Nephron progenitor cell (in vitro differentiated cells): Measurements from ENCODE around the gene SOX11.
"Not testable (repeated sequence)": the region's sequence is repeated elsewhere in the genome, so short reads cannot be mapped to it uniquely, and the experiment has no call there.

Experiments used
- DNase-seq: peaks from one replicate; pipeline ENCODE4 v3.0.0; 2021
- H3K27ac Mint-ChIP-seq: 2 replicates; pipeline ENCODE4 v1.8.0; 2021; ENCODE audit warnings: mild to moderate bottlenecking, moderate library complexity, mixed read lengths
- H3K27me3 Mint-ChIP-seq: 2 replicates; pipeline ENCODE4 v1.8.0; 2021; ENCODE audit warnings: mild to moderate bottlenecking, low read depth, mixed read lengths; ENCODE audit not compliant: poor library complexity
- H3K36me3 Mint-ChIP-seq: 2 replicates; pipeline ENCODE4 v1.8.0; 2021; ENCODE audit warnings: low read depth, mixed read lengths
- H3K4me1 Mint-ChIP-seq: 2 replicates; pipeline ENCODE4 v1.8.0; 2021; ENCODE audit warnings: mixed read lengths
- H3K4me3 Mint-ChIP-seq: 2 replicates; pipeline ENCODE4 v1.8.0; 2021; ENCODE audit warnings: mild to moderate bottlenecking, moderate library complexity, mixed read lengths
- H3K9me3 Mint-ChIP-seq: 2 replicates; pipeline ENCODE4 v1.8.0; 2021; ENCODE audit warnings: mild to moderate bottlenecking, moderate library complexity, mixed read lengths
- TF ChIP-seq, protein P1 (sequence below): fragments of 200-600 bp; sonication (generic); IDR thresholded peaks from 2 replicates; pipeline ENCODE4 v1.5.0; 2021; ENCODE audit warnings: antibody characterized with exemption

The SOX11 gene

DNA sequence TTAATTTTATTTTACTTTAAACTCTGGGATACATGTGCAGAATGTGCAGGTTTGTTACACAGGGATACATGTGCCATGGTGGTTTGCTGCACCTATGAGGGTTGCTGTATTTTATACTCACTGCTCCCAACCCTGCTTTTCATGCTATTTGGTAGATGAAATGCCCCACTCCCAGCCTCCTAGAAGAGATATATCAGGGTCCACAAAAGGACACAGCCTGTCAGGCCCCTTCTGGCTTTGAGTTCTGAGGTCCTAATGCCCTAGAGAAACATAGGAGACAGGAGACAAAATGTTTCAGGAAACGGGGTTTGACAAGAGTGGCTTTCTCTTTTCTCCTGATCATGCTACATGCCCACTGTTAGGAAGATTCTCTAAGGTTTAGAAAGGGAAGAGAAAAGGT lies 27.1 kb upstream of the SOX11 start:
- no peak overlapping the region for H3K4me3 Mint-ChIP-seq
- no peak overlapping the region for H3K27ac Mint-ChIP-seq
- peaks cover 13% of the 10 kb centered on the region for H3K4me1 Mint-ChIP-seq
- peaks cover 9% of the 10 kb centered on the region for H3K27me3 Mint-ChIP-seq
- TF ChIP-seq, protein P1, sequence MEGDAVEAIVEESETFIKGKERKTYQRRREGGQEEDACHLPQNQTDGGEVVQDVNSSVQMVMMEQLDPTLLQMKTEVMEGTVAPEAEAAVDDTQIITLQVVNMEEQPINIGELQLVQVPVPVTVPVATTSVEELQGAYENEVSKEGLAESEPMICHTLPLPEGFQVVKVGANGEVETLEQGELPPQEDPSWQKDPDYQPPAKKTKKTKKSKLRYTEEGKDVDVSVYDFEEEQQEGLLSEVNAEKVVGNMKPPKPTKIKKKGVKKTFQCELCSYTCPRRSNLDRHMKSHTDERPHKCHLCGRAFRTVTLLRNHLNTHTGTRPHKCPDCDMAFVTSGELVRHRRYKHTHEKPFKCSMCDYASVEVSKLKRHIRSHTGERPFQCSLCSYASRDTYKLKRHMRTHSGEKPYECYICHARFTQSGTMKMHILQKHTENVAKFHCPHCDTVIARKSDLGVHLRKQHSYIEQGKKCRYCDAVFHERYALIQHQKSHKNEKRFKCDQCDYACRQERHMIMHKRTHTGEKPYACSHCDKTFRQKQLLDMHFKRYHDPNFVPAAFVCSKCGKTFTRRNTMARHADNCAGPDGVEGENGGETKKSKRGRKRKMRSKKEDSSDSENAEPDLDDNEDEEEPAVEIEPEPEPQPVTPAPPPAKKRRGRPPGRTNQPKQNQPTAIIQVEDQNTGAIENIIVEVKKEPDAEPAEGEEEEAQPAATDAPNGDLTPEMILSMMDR, result no peak
- peaks cover 11% of the 10 kb centered on the region for H3K9me3 Mint-ChIP-seq
- H3K36me3 Mint-ChIP-seq, result no peaks in the 10 kb centered on the region
- DNase-seq, result no peak

DNA sequence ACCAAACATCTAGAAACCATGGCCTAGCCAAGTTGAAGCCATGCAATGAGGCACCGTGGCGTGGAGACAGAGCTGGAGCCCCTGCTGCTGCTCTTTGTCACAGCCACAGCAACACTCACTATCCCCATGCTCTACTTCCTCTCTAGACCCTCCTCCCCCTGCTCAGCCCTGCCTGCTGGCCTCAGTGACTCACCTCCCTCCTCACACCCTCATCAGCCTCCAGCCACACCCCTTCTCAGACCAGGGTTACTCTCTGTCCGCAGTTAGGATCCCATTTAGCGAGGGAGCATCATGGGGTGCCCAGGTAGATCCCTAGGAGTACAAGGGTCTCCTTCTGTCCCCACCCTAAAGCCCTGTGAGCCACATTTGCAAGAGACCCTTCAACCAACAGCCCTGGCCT lies 25.4 kb upstream of the SOX11 start:
- Mint-ChIP-seq H3K27me3 (peaks cover 9% of the 10 kb centered on the region), H3K27ac (no peak overlapping the region), H3K4me3 (no peak overlapping the region), H3K9me3 (no peaks in the 10 kb centered on the region), H3K36me3 (no peaks in the 10 kb centered on the region), H3K4me1 (peaks cover 13% of the 10 kb centered on the region)
- TF ChIP-seq, protein P1, result no peak
- no peak for DNase-seq

DNA sequence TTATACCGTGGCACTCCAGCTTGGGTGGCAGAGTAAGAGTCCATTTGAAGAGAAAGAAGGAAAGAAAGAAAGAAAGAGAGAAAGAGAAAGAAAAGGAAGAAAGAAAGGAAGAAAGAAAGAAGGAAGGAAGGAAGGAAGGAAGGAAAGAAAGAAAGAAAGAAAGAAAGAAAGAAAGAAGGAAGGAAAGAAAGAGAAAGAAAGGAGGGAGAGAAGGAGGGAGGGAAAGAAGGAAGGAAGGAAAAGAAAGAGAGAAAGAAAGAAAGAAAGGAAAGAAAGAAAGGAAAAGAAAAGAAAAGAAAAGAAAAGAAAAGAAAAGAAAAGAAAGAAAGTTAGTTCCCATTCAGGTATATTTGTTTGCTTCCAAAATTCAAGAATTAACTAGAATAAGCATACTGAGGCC lies 24.5 kb upstream of the SOX11 start:
- H3K4me3 Mint-ChIP-seq, H3K9me3 Mint-ChIP-seq, H3K27me3 Mint-ChIP-seq, H3K36me3 Mint-ChIP-seq, DNase-seq, H3K27ac Mint-ChIP-seq: not testable (repeated sequence)
- H3K4me1 Mint-ChIP-seq, result peaks cover 13% of the 10 kb centered on the region

DNA sequence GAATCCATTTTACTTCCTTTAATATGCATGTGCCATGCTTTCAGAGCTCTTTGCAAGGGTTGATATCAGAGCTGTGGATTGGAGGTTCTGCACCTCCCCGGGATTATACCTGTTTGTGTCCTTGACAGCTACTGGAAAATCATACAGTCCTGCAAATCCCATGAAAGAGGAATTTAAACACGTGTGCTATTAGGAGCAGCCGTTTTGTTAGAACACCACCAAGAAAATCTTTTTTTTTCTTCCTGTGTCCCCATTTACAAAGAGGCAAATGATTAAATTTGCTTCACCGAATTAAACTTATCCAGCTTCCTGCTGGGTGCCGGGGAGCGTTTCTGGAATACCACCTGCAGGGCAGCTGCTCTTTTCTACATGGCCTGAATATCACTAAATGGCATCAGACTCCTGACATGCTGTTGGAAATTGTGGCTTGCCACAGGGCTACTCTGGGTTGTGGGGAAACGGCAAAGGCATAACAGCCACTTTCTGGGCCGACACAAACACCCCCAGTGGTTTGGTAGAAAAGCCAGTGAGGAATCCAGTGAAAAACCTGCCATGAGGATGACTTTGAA lies 23.4 kb upstream of the SOX11 start:
- H3K27ac Mint-ChIP-seq, result no peak overlapping the region
- no peaks in the 10 kb centered on the region for H3K9me3 Mint-ChIP-seq
- DNase-seq, result no peak
- no peak overlapping the region for H3K4me3 Mint-ChIP-seq
- H3K4me1 Mint-ChIP-seq, result peaks cover 17% of the 10 kb centered on the region
- TF ChIP-seq, protein P1, result no peak
- no peaks in the 10 kb centered on the region for H3K36me3 Mint-ChIP-seq
- H3K27me3 Mint-ChIP-seq, result peaks cover 13% of the 10 kb centered on the region

DNA sequence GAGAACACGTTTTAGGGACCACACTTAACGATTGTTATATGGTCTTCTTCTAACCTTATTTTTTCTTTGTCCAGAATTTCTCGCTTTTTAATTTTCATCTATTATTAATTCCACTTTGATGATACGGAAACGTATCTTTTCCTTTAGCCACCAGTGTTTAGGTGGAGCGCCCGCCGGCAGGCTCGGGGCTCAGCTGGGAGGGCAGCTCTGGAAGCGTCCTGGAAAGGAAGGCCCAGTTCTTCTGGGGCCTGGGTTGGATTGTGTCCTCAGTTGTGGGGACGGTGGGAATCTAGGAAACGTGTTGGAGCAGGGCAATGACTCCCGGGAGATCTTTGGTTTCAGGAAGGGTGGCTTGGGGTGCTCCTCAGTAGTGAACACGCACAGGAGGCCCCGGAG lies 19.4 kb upstream of the SOX11 start:
- Mint-ChIP-seq H3K4me1 (peaks cover 15% of the 10 kb centered on the region), H3K4me3 (peak overlapping the region; percentile 79), H3K9me3 (no peaks in the 10 kb centered on the region), H3K27me3 (peaks cover 24% of the 10 kb centered on the region), H3K36me3 (no peaks in the 10 kb centered on the region), H3K27ac (no peak overlapping the region)
- DNase-seq, result no peak
- TF ChIP-seq, protein P1, result no peak

DNA sequence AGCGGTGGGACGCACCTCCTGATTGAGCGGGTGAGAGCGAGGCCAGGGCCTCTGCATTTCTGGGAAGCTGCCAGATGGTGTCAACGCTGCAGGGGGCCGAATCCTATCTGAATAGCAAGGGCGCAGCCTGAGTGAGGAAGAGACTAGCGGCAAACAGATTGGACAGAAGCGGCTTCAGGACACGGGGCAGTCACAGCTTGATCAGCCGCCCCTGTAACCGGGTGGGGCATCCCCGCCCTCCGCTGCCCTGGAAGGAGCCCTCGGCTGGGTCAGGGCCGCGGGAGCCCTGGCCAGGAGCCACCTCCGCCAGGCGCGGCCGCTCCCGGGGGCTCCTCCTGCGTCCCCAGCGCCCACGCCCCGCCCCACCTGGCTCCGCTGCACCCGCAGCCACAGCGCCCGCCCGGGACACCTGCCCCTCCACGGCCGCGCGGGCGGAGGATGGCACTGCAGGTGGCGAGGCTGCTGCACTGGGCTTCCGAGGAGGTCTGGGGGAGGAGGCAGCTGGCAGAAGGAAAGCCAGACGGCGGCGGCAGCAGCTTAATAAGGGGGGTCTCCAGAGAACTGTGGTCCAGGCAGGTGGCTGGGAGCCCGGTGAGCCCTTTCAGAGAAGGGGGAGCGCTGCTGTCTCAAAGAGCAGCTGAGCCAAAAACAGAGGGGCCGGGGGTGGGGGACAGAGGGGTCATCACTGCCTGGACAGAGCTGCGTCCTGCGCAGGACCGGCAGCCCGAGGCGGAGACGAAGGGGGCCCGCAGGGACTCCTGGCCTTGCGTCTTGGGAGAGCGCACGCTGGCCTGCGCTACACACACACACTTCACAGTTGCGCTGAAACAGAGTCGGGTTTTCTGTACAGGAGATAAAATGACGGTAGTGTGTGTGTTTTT lies 18.8 kb upstream of the SOX11 start:
- H3K9me3 Mint-ChIP-seq, result no peaks in the 10 kb centered on the region
- DNase-seq, result peak; percentile 60

More for the DNA sequence above, 18.8 kb upstream of the SOX11 start:
- peaks cover 24% of the 10 kb centered on the region for H3K27me3 Mint-ChIP-seq
- no peak overlapping the region for H3K27ac Mint-ChIP-seq
- H3K36me3 Mint-ChIP-seq, result no peaks in the 10 kb centered on the region
- TF ChIP-seq, protein P1, result no peak
- H3K4me1 Mint-ChIP-seq, result peaks cover 15% of the 10 kb centered on the region
- peak overlapping the region; percentile 79 for H3K4me3 Mint-ChIP-seq
